NCI-H2029 treated with DMSO at 0.1 percent for 48 hours (cell line): ENCODE data around the gene DELE1.
"Not testable (repeated sequence)": the region's sequence is repeated elsewhere in the genome, so short reads cannot be mapped to it uniquely, and the experiment has no call there.

ENCODE experiments used
- DNase-seq: peaks from one replicate; lab custom pipeline; 2025; lab: John Stamatoyannopoulos, UW

Gene DELE1

DNA sequence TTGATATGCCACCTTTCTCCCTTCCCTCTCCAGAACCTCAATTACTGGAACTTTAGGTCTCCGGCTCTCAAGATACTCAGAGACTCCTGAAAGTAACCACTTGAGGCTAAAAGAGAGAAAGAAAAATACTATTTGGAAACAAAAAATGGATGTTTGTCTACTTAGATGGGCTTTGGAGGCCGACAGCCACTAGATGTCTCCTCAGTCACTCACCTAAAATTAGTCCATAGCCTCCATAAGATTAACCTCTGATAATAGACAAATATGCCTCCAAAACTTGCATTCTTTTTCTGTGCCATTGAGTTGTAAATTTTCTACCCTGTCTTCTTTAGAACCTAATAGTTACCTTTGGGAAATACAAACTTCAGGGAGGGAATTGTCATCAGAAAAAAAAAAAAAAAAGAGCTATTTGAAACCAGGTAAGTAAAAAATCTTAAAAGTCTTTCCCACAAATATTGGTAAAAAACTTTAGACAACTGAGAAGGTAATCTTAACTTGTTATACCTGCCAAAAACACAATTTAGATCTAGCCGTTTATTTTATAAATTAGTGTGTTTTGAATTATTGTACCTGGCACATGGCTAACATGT, 34.3 kb upstream of the DELE1 start:
- no peak for DNase-seq

DNA sequence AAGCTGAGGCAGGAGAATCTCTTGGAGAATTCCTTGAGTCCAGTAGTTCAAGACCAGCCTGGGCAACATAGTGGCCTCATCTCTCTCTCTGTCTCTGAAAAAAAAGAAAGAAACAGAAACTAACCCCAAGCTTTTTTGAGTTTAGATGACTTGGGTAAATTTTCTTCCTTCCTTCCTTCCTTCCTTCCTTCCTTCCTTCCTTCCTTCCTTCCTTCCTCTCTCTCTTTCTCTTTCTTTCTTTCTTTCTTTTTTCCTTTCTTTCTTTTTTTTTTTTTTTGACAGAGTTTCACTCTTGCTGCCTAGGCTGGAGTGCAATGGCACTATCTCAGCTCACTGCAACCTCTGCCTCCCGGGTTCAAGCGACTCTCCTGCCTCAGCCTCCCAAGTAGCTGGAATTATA, 33.2 kb upstream of the DELE1 start:
- not testable (repeated sequence) for DNase-seq

DNA sequence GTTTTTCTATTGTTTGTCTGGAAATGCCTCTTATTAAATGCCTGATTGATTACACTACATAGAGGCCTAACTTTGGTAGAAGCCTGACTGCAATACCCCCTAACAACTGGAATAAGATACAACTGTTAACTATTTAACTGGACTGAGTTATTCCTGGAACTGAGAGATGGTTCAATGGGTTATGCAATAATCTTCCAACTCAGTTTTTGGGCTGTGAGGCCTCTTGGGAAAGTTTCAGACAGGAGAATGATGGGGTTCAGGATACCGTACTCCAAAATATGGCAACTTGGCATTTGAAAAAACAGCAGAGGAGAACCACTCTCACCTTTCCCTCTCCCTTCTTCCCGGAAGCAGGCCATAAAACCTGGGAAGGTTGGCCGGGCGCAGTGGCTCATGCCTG, 26.2 kb upstream of the DELE1 start:
- DNase-seq: no peak

DNA sequence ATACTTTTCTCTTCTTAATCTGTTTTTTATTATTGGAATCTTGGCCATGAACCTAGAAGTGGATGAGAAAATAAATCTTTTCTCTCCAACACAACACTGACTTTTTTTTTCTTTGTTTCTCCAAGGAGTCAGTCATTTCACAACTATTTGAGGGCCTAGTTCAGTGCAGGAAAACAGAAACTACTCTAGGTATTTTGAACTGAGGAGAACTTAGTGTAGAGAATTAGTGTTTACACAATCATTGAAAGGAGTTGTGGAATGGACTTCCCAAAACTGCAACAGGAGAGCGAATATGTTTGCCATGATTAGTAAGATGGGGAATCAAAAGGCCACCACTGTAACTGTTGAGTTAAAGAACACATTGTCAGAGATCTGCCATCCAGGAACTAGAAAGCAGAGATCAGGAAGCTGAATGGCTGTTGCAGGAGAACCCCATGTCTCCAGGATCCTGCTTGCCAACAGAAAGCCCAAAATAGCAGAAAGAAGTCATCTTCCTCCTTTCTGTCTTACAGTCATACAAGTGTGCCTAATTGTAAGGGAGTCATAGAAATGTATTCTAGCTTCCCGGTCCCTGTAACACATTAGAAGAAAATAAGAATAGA, 25.1 kb upstream of the DELE1 start:
- no peak for DNase-seq

DNA sequence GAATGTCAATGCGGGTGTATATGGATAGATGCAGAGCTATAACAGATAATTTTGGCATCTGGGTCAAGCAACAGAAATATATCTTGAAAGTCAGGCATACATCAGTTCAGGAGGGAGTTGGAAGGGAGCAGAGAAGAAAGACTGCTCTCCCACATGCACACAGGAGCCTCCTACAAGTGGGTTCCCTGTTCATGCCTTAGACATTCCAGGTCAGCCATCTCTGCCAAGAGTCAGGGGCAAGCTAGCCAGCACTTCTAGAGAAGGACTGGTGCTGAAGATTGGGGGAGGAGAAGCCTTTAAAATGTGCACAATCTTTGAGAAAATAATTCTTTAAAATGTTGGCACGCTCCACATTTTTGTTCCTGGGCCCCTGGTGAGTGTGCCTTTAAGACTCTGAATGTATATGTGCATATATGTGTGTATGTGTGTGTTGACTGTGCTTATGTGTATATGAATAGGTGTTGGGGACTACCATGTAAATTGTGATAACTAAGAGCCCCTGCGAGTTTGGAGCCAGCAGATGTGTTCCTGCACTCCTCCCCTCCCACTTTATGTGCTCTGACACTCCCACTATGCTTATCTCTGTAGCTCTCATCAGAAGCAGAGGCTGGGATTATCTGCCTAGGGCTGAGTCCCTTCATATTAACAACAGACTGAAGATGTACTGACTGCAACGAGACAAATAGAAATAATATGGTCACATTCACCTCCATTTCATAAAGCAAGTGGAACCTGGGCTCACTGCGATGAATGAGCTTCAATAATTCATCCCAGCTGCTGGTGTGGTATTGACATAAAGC, 21.5 kb upstream of the DELE1 start:
- no peak for DNase-seq

DNA sequence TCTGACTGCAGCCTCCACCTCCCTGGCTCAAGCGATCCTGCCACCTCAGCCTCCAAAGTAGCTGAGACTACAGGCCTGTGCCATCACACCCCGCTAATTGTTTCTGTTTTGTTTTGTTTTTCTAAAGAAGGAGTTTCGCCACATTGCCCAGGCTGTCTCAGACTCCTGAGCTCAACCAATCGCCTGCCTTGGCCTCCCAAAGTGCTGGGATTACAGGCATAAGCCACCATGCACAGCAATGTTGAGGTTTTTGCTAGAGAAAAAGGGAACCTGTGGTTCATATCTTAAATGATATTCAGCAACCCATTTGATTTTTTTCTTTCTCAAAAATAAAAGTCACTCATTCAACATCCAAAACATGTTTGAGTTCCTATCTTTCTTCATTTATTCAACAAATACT, 20.4 kb upstream of the DELE1 start:
- DNase-seq: no peak

DNA sequence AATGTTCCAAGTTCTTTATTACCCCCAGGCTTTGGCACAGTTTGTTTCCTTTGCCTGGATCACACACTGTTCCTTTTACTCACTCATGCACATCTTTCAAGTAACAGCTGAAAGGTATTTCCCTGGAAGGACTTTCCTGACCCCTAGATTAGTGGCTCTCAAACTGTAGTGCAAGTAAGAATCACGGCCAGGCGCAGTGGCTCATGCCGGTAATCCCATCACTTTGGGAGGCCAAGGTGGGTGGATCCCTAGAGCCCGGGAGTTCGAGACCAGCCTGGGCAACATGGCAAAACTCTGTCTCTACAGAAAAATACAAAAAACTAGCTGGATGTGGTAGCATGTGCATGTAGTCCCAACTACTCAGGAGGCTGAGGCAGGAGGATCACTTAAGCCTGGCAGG, 19.1 kb upstream of the DELE1 start:
- no peak for DNase-seq

DNA sequence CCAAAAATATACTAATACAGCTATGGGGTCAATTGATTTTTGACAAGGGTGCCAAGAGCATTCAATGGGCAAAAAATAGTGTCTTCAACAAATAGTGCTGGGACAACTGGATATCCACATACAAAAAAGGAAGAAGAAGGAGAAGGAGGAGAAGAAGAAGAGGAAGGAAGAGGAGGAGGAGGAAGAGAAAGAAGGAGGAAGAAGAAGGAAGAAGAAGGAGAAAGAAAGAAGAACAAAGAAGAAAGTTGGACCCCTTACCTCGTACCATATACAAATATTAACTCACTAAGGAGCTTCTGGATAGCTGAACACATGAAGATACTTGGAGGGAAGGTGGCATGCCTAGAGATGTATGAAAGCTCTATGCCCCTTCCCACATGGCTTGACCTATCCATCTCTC, 17.2 kb upstream of the DELE1 start:
- no peak for DNase-seq

DNA sequence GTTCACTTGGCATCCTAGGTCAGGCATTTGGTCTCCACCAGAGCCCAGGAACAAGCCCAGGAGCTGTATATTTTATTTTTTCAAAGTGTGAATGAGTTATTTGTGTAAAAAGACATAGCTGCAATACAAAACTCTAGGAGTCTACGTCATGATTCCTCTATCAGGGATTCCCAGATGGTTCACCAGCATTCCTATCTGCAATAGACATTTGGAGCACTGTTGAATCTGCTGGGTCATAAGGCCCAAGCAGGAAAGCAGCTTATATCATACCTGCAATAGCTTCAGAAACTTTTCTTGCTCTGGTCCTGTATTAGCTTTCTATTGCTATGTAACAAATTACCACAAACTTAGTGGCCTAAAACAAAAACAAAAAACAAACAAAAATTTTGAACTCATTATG, 16.7 kb upstream of the DELE1 start:
- no peak for DNase-seq

DNA sequence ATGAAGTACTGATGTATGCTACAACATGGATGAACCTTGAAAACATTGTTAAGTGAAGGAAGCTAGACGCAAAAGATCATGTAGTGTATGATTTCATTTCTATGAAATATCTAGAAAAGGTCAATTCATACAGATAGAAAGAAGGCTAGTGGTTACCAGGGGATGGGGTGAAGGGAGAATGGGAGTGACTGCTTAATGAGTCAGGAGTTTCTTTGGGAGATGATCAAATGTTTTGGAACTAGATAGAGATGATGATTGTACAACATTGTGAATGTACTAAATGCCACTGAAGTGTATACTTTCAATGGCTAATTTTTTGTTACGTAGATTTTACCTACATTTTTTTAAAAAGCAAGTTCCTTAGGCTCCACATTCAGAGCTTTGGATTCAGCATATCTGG, 14.9 kb upstream of the DELE1 start:
- DNase-seq: no peak

DNA sequence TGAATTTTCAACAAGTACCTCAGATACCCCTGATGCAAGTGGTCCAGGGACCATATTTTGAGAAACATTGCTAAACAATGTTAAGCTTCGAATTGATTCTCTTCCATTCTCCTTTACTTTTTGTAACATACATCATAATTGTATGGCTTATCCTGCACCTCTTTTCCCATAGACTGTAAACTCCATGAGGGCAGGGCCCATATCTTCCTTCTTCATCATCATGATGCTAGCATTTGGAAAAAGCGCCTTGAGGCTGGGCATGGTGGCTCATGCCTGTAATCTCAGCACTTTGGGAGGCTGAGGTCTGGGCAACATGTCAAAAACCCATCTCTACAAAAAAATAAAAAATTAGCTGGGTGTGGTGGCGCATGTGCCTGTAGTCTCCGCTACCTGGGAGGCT, 14.5 kb upstream of the DELE1 start:
- DNase-seq: no peak

DNA sequence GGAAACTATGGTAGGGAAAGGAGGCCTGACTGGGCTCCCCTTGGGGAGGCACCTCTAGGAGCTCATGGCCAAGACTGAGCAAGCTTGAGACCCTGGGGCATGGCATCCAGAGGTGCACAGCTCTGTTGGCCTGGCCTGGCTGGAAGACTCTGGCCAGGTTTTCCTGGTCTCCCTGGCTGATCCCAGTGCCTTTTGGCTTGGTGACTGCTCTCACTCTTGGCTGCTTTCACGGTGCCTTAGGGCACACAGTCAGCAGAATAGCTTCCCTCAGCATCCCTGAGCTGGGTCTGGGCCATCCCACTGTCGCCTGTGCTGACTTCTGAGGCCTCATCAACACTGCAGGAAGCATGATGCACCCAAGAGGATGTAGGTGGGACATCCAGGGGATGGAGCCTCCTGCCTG, 13.4 kb upstream of the DELE1 start:
- no peak for DNase-seq

DNA sequence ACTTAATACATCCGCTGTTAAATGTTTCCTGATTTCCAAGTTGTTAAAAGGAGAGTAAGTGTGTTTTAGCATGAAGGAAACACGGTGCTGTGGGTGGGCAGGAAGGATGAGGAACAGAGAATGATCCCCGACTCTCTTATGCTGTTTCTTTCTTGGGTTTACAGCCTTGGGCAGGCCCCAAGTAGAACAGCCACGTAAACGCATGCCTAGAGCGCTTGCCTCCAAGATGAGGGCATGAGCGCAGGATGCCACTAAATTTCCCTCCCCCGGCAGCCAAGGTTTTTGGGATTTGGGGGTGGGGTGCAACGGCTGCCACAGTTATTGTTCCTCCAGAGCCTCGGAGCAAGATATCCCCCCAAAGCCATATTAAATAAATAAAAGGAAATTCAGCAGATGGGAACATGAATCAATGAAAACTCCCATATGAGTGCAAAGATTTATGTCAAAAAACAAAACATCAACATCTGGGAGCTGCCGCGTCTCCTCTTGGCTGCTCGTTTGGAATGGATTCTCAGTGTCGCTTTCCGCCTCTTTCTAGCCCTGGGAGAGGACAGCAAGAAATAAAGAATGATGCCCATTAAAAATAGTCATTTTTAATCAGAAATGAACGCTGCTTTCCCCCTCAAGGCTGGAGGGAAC, 10.0 kb upstream of the DELE1 start:
- DNase-seq: no peak

DNA sequence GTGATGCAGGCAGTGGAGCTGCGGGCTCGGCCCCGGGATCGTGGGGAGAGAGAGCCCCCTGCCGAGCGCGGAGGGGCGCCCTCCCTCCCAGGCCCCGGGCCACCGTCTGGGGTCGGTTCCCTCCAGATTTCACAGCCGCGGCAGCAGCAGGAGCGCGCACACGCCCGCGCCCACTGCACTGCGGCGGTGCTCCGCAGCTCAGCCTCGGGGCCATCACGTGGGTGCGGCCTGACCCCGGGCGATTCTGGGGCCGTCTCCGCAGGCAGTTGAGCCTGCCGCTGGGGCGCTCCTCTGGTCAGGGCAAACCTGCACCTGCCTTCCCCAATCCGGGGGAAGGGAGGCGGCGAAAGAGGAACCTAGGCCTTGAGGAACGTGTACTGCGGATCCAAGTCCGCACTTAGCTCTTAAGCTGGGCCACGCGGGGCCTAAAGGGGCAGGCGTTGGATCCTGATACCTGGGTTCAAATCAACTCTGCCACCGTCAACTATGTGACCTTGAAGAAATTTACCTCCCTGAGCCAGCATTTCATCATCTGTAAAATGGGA, 9.4 kb upstream of the DELE1 start:
- DNase-seq: no peak

DNA sequence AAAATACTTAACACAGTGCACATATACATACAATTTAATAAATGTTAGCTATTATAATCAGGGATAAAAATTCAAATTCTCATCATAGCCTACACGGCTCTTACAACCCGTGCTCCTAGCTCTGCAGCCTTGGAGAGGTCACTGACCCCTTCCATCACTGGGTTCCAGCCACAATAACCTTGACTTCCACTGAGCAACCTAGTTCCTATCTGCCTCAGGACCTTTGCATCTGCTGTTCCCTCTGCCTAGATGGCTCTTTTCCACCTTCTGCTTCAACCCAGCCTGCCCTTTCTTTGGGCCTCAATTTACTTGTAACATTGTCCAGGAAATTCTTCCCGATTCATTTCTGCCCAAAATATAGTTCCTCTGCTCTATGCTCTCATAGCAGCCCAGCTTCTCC, 8.9 kb upstream of the DELE1 start:
- DNase-seq: no peak

DNA sequence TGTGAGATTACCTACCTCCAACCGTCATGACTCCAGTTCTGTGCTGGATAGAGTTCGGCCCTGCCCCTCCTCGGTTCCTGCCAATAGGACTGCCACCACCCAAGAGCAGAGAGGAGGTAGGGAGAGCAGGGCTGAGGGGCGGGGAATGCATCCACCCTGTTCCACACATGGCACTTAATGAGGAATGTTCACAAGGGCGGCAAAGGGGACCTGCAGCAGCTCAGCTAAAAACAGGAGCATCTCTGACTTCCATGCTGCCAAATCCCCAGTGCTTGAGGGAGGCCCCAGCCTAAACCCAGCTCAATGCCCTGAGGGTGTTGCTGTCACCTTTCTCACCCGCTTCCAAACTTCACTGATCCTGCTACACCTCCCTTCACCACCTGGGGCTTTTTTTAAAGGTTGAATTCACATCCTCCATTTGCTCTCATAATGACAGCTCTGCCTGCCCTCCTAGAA, 7.8 kb upstream of the DELE1 start:
- DNase-seq: no peak

DNA sequence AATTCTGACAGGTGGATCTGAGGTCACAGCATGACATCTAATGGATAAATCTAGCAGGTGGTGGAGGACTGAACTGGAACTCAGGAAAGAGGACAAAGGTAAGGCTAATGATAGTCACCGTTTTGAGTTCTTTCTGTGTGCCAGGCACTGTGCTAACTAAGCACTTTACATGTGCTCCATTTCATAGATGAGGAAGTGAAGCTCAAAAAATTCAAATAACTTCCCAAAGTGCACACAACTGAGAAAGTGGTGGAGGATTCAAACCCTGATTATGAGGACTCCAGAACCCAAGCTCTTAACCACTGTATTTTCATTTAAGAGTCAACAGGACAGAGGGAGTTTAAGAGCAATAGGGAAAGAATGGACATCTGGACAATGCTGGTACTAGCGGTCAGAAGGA, 7.1 kb upstream of the DELE1 start:
- DNase-seq: no peak

DNA sequence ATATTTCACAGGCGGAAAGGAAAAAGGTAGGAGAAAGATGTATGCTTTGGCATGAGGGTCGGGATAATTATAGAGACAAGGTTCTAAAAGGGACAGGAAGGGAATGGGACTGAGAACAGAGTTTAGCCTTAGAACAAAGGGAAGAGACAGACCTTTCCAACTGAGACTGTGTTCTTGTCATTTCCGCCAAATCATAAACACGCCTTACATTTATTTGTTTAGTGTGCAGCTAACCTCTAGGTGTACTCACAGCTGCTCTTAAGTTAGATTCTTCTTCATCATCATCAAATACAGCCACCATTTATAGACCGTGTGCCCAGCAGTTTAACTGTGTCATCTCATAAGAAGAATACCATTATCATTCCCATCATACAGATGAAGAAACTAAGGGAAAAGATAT, 5.9 kb upstream of the DELE1 start:
- no peak for DNase-seq

DNA sequence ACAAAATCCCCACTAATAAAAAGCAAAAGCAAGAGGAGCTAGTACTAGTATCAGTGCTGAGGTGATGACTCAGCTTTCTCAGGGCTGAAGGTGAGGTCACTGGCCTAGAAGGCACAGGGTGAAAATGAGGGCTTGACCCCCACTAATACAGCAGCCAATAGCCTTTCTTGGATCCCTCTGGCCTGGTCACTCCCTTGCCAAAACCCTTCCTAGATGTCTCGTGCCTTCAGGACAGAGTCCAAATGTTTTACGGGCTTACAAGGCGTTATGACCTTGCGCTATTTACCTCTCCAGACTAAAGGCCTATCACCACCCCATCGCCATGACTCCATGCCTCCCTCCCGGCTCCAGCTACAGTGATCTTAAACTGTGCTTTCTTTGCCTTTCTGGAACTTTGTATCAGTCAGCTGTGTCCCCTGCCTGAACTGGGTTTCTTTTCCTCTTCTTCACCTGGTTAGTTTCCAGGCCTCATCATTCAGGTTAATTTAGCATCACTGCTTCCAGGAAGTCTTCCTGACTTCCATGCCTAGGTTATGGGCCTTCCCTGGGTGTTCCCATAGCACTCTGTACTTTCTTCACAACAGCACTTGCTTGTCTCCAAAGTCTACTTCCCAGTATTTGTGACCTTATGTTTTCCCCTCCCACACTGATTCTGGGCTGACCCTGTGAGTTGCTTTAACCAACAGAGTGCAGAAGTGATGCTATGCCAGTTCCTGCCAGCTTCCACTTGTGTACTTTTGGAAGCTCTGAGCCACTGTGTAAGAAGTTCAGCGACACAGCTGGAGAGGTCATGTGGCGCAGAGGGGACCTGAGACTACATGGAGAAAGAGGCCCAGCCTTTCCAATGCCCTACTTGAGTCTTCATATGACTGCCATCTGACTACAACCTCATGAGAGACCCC, 4.2 kb upstream of the DELE1 start:
- no peak for DNase-seq

DNA sequence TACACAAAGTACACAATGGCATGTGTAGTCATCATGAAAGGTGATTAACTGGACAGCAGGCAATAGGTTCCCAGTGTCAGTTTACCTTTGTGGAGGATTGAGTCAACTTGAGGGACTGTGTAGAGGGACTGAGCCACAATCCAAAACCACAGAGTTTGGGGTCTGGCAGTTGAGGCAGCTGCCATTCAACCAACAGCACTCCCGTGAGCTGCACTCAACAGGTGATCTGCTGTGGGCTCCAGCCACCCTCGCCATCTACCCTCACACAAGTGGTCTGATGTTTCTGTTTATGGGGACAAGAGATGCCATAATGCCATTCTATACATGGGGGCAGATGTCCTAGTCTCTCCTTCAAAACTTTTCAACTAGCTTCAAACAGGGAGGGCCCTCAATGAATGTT, 2.9 kb upstream of the DELE1 start:
- no peak for DNase-seq

DNA sequence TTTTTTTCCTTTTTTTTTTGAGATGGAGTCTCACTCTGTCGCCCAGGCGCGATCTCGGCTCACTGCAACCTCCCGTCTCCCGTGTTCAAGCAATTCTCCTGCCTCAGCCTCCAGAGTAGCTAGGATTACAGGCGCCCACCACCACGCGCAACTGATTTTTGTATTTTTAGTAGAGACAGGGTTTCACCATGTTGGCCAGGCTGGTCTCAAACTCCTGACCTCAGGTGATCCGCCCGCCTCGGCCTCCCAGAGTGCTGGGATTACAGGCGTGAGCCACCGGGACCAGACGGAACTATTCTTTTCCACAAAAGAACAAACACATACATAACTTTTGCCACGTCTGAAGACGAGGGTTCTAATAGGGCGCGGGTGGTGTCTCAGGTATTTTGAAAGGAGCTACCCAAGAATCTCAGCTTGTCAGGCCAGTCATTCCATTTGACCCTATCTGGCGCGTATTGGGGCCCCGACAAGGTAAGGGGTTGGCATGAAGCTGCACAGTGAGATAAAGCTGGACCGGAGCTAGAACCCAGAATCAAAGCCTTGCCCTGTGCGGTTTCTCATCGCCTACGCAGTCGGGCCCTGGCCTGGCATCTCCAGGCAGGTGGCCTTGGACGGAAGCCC, 734 bp upstream of the DELE1 start:
- not testable (repeated sequence) for DNase-seq
